Adipocyte (in vitro differentiated cells): ENCODE results near the gene WDR76.

Source experiments
- DNase-seq: peaks from one replicate; pipeline ENCODE4 v3.0.0-alpha.2; 2015; ENCODE audit warnings: low read depth
- H3K27me3 ChIP-seq: replicated peaks from 2 replicates; pipeline ENCODE4 v1.7.0; 2013; ENCODE audit warnings: mild to moderate bottlenecking, low read length, moderate library complexity; ENCODE audit not compliant: control insufficient read depth, insufficient read depth
- H3K36me3 ChIP-seq: 2 replicates; pipeline ENCODE4 v1.7.0; 2013; ENCODE audit warnings: low read length, mild to moderate bottlenecking, moderate library complexity; ENCODE audit not compliant: control insufficient read depth, insufficient read depth, severe bottlenecking
- H3K4me1 ChIP-seq: 2 replicates; pipeline ENCODE4 v1.7.0; 2013; ENCODE audit warnings: mild to moderate bottlenecking, low read length, moderate library complexity; ENCODE audit not compliant: control insufficient read depth, insufficient read depth
- H3K4me3 ChIP-seq: 2 replicates; pipeline ENCODE4 v1.7.0; 2013; ENCODE audit warnings: mild to moderate bottlenecking, low read length, moderate library complexity
- H3K9ac ChIP-seq: 2 replicates; pipeline ENCODE4 v1.7.0; 2013; ENCODE audit warnings: mild to moderate bottlenecking, low read length, moderate library complexity
- H3K9me3 ChIP-seq: 2 replicates; pipeline ENCODE4 v1.7.0; 2013; ENCODE audit warnings: mild to moderate bottlenecking, low read length, moderate library complexity; ENCODE audit not compliant: control insufficient read depth

Gene WDR76

GRCh38 chr15:43880406-43881194, 53.8 kb downstream of the WDR76 start:
- no peaks in the 10 kb centered on the region for H3K36me3 ChIP-seq

GRCh38 chr15:43881245-43881644, 54.4 kb downstream of the WDR76 start:
- Histone ChIP-seq H3K27me3 (no peaks in the 10 kb centered on the region), H3K9me3 (no peaks in the 10 kb centered on the region), H3K4me3 (no peak overlapping the region), H3K36me3 (no peaks in the 10 kb centered on the region), H3K4me1 (peaks cover 24% of the 10 kb centered on the region), H3K9ac (no peak overlapping the region)
- DNase-seq, result no peak

More at GRCh38 chr15:43880406-43881194, 53.8 kb downstream of the WDR76 start:
- Histone ChIP-seq H3K27me3 (no peaks in the 10 kb centered on the region), H3K9me3 (no peaks in the 10 kb centered on the region), H3K4me1 (peaks cover 24% of the 10 kb centered on the region), H3K9ac (no peak overlapping the region), H3K4me3 (no peak overlapping the region)
- DNase-seq, result no peak

- H3K27me3 ChIP-seq, result no peaks in the 10 kb centered on the region
- H3K9me3 ChIP-seq, result no peaks in the 10 kb centered on the region
- no peak for DNase-seq
- peaks cover 24% of the 10 kb centered on the region for H3K4me1 ChIP-seq
- H3K36me3 ChIP-seq, result no peaks in the 10 kb centered on the region
- H3K4me3 ChIP-seq, result no peak overlapping the region
- no peak overlapping the region for H3K9ac ChIP-seq
Observed at GRCh38 chr15:43881944-43882343, 55.1 kb downstream of the WDR76 start.

- no peaks in the 10 kb centered on the region for H3K9me3 ChIP-seq
- no peak for DNase-seq
- no peak overlapping the region for H3K9ac ChIP-seq
- no peak overlapping the region for H3K4me3 ChIP-seq
- H3K4me1 ChIP-seq, result peaks cover 24% of the 10 kb centered on the region
- H3K27me3 ChIP-seq, result no peaks in the 10 kb centered on the region
- no peaks in the 10 kb centered on the region for H3K36me3 ChIP-seq
Observed at GRCh38 chr15:43883571-43883970, 56.8 kb downstream of the WDR76 start.

GRCh38 chr15:43886558-43886957, 59.8 kb downstream of the WDR76 start:
- no peaks in the 10 kb centered on the region for H3K4me1 ChIP-seq
- H3K27me3 ChIP-seq, result no peaks in the 10 kb centered on the region
- H3K9ac ChIP-seq, result no peak overlapping the region
- H3K9me3 ChIP-seq, result no peaks in the 10 kb centered on the region
- no peak overlapping the region for H3K4me3 ChIP-seq
- DNase-seq, result no peak
- H3K36me3 ChIP-seq, result no peaks in the 10 kb centered on the region

- H3K9me3 ChIP-seq, result no peaks in the 10 kb centered on the region
- no peaks in the 10 kb centered on the region for H3K36me3 ChIP-seq
- DNase-seq, result no peak
- H3K9ac ChIP-seq, result no peak overlapping the region
- no peaks in the 10 kb centered on the region for H3K4me1 ChIP-seq
- no peak overlapping the region for H3K4me3 ChIP-seq
- H3K27me3 ChIP-seq, result no peaks in the 10 kb centered on the region
Observed at GRCh38 chr15:43887901-43888300, 61.1 kb downstream of the WDR76 start.

GRCh38 chr15:43889042-43889441, 62.2 kb downstream of the WDR76 start:
- no peak for DNase-seq
- Histone ChIP-seq H3K36me3 (no peaks in the 10 kb centered on the region), H3K4me1 (no peaks in the 10 kb centered on the region), H3K9me3 (no peaks in the 10 kb centered on the region), H3K9ac (no peak overlapping the region), H3K27me3 (no peaks in the 10 kb centered on the region), H3K4me3 (no peak overlapping the region)

GRCh38 chr15:43893956-43894355, 67.2 kb downstream of the WDR76 start:
- DNase-seq, result no peak
- Histone ChIP-seq H3K4me3 (no peak overlapping the region), H3K9me3 (no peaks in the 10 kb centered on the region), H3K9ac (no peak overlapping the region), H3K27me3 (no peaks in the 10 kb centered on the region), H3K36me3 (no peaks in the 10 kb centered on the region), H3K4me1 (peaks cover 5% of the 10 kb centered on the region)

- Histone ChIP-seq H3K4me1 (peaks cover 8% of the 10 kb centered on the region), H3K4me3 (no peak overlapping the region), H3K9ac (no peak overlapping the region), H3K36me3 (no peaks in the 10 kb centered on the region), H3K9me3 (no peaks in the 10 kb centered on the region), H3K27me3 (no peaks in the 10 kb centered on the region)
- no peak for DNase-seq
Observed at GRCh38 chr15:43895586-43895985, 68.8 kb downstream of the WDR76 start.

- no peak overlapping the region for H3K4me3 ChIP-seq
- no peaks in the 10 kb centered on the region for H3K27me3 ChIP-seq
- H3K4me1 ChIP-seq, result peaks cover 8% of the 10 kb centered on the region
Observed at GRCh38 chr15:43896543-43896942, 69.7 kb downstream of the WDR76 start.

GRCh38 chr15:43898891-43899290, 72.1 kb downstream of the WDR76 start:
- Histone ChIP-seq H3K36me3 (no peaks in the 10 kb centered on the region), H3K27me3 (no peaks in the 10 kb centered on the region), H3K4me1 (peaks cover 8% of the 10 kb centered on the region), H3K4me3 (no peak overlapping the region), H3K9ac (no peak overlapping the region), H3K9me3 (no peaks in the 10 kb centered on the region)
- no peak for DNase-seq

More at GRCh38 chr15:43896543-43896942, 69.7 kb downstream of the WDR76 start:
- no peaks in the 10 kb centered on the region for H3K36me3 ChIP-seq
- no peak overlapping the region for H3K9ac ChIP-seq
- H3K9me3 ChIP-seq, result no peaks in the 10 kb centered on the region
- DNase-seq, result no peak

- H3K36me3 ChIP-seq, result no peaks in the 10 kb centered on the region
- no peak overlapping the region for H3K4me3 ChIP-seq
- DNase-seq, result no peak
- no peaks in the 10 kb centered on the region for H3K9me3 ChIP-seq
- peaks cover 8% of the 10 kb centered on the region for H3K4me1 ChIP-seq
- no peak overlapping the region for H3K9ac ChIP-seq
- H3K27me3 ChIP-seq, result no peaks in the 10 kb centered on the region
Observed at GRCh38 chr15:43899928-43900327, 73.1 kb downstream of the WDR76 start.
